HCT116 (cell line): ENCODE measurements around the gene IMMP2L.

Experiments used
- POLR2A ChIP-seq: IDR thresholded peaks from 2 replicates; pipeline ENCODE4 v1.7.0; 2011; ENCODE audit warnings: borderline replicate concordance; ENCODE audit not compliant: insufficient read depth, insufficient read length; ENCODE audit errors: extremely low read depth
- POLR2AphosphoS5 ChIP-seq: IDR thresholded peaks from 2 replicates; pipeline ENCODE4 v1.6.1; 2011; ENCODE audit warnings: mild to moderate bottlenecking, low read depth, low read length, moderate library complexity
- TCF7L2 ChIP-seq: IDR thresholded peaks from 2 replicates; pipeline ENCODE4 v1.7.0; 2011; ENCODE audit warnings: borderline replicate concordance, inconsistent platforms; ENCODE audit not compliant: insufficient read depth, insufficient read length; ENCODE audit errors: extremely low read depth
- YY1 ChIP-seq: IDR thresholded peaks from 2 replicates; pipeline ENCODE4 v1.6.1; 2011; ENCODE audit warnings: low read length, low read depth, moderate library complexity, mild to moderate bottlenecking; ENCODE audit not compliant: insufficient replicate concordance; ENCODE audit errors: extremely low read depth
- ZNF274 ChIP-seq: fragments of 200-500 bp; sonication (Bioruptor generic); IDR thresholded peaks from 2 replicates; pipeline ENCODE4 v1.6.1; 2014; ENCODE audit warnings: mild to moderate bottlenecking, low read depth, low read length, inconsistent platforms
- TF ChIP-seq, protein P1 (sequence below): IDR thresholded peaks from 2 replicates; pipeline ENCODE4 v1.6.1; 2012
- TF ChIP-seq, protein P2 (sequence below), 3 experiments: fragments of 200-600 bp in 1 of 3; sonication (generic) in 1 of 3; IDR thresholded peaks in 2 of 3; conservative IDR thresholded peaks in 1 of 3; 2 replicates each; pipeline ENCODE4 v1.5.1; 2012 to 2017; ENCODE audit warnings: low read depth in 2 of 3, low read length in 2 of 3, antibody characterized with exemption in 1 of 3, borderline replicate concordance in 1 of 3, control low read depth in 1 of 3, mild to moderate bottlenecking in 1 of 3, mixed read lengths in 1 of 3, mixed run types in 1 of 3, moderate library complexity in 1 of 3; ENCODE audit not compliant: insufficient read depth in 1 of 3
- TF ChIP-seq, protein P3 (sequence below): IDR thresholded peaks from 2 replicates; pipeline ENCODE4 v1.6.1; 2012
- TF ChIP-seq, protein P4 (sequence below): IDR thresholded peaks from 2 replicates; pipeline ENCODE4 v1.6.1; 2011; ENCODE audit warnings: mild to moderate bottlenecking, low read length, moderate library complexity; ENCODE audit not compliant: insufficient replicate concordance; ENCODE audit errors: extremely low read depth

DNA sequence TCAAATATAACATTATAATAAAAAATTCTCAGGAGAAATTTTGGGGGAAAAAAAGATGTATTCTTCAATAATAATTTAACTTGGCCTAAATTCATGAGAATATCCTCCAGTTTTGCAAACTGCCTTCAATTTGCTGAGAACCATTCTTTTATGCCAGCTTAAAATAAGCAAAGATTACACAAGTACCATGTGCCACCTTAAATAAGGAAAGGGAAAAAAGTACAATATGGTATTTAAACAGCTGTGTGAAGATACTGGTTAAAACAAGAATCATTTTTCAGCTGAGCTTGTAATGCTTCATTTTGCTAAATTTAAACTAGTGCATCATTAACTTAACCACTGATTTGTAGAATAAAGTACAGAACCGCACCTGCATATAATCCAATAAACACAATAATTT is 253.6 kb downstream of the IMMP2L start:
- TF ChIP-seq, protein P1, sequence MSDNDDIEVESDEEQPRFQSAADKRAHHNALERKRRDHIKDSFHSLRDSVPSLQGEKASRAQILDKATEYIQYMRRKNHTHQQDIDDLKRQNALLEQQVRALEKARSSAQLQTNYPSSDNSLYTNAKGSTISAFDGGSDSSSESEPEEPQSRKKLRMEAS = no peak
- TF ChIP-seq TCF7L2 = no peak
- TF ChIP-seq, protein P2, sequence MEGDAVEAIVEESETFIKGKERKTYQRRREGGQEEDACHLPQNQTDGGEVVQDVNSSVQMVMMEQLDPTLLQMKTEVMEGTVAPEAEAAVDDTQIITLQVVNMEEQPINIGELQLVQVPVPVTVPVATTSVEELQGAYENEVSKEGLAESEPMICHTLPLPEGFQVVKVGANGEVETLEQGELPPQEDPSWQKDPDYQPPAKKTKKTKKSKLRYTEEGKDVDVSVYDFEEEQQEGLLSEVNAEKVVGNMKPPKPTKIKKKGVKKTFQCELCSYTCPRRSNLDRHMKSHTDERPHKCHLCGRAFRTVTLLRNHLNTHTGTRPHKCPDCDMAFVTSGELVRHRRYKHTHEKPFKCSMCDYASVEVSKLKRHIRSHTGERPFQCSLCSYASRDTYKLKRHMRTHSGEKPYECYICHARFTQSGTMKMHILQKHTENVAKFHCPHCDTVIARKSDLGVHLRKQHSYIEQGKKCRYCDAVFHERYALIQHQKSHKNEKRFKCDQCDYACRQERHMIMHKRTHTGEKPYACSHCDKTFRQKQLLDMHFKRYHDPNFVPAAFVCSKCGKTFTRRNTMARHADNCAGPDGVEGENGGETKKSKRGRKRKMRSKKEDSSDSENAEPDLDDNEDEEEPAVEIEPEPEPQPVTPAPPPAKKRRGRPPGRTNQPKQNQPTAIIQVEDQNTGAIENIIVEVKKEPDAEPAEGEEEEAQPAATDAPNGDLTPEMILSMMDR (IDR thresholded peaks at IDR 0.05 in 2 of 3, conservative IDR thresholded peaks at IDR 0.05 in 1 of 3; ENCODE audit: borderline replicate concordance in 1 of 3, insufficient read depth in 1 of 3, low read depth in 2 of 3, low read length in 2 of 3) = no peak
- TF ChIP-seq, protein P3, sequence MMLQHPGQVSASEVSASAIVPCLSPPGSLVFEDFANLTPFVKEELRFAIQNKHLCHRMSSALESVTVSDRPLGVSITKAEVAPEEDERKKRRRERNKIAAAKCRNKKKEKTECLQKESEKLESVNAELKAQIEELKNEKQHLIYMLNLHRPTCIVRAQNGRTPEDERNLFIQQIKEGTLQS = no peak
- TF ChIP-seq YY1 = no peak
- no peak for TF ChIP-seq POLR2AphosphoS5
- TF ChIP-seq ZNF274 = no peak
- TF ChIP-seq POLR2A = no peak
- TF ChIP-seq, protein P4, sequence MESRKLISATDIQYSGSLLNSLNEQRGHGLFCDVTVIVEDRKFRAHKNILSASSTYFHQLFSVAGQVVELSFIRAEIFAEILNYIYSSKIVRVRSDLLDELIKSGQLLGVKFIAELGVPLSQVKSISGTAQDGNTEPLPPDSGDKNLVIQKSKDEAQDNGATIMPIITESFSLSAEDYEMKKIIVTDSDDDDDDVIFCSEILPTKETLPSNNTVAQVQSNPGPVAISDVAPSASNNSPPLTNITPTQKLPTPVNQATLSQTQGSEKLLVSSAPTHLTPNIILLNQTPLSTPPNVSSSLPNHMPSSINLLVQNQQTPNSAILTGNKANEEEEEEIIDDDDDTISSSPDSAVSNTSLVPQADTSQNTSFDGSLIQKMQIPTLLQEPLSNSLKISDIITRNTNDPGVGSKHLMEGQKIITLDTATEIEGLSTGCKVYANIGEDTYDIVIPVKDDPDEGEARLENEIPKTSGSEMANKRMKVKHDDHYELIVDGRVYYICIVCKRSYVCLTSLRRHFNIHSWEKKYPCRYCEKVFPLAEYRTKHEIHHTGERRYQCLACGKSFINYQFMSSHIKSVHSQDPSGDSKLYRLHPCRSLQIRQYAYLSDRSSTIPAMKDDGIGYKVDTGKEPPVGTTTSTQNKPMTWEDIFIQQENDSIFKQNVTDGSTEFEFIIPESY = no peak
